Globus pallidus (tissue), 1 donor: ENCODE data around the gene ZNF554.

Experiments
- DNase-seq: peaks from one replicate; pipeline ENCODE4 v3.0.0-alpha.2; 2015; ENCODE audit warnings: low spot score

The ZNF554 gene

DNA sequence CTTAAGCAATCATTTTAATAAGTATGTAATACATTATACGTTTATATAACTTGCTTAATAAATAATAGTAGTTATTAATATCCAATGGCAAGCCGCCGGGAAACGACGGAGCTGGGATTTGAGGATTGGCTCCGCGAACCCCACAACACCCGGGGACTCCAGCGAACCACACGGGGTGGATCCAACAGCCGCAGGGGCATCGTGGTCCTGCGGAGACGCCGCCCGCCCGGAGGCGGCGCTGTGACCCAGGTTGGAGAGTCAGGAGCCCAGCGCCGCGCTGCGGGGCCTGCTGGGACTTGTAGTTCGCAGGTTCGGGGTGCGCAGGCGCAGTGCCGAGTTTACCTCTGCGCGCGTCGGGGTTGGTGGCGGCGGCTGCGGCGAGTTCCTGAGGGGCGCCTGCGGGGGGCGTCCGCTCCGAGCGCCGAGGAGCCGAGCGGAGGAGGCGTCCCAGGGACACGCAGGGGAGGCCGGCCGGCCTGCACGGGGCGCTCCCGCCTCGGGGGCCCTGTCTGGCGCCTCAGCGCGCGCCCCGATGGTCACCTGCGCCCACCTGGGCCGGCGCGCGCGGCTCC is at the start of gene ZNF554:
Gene ZNF554, plus strand, starts transcription at position 329 of the 572 bp plus-strand sequence. Its CDS starts 204 bp downstream, at position 533.
- peak; percentile 91 for DNase-seq

- DNase-seq, result peak; percentile 51
These were observed 49.3 kb upstream of the ZNF554 start for GRCh38 chr19:2770055-2771013.

GRCh38 chr19:2771786-2772674 is 47.6 kb upstream of the ZNF554 start:
- DNase-seq, result no peak

DNA sequence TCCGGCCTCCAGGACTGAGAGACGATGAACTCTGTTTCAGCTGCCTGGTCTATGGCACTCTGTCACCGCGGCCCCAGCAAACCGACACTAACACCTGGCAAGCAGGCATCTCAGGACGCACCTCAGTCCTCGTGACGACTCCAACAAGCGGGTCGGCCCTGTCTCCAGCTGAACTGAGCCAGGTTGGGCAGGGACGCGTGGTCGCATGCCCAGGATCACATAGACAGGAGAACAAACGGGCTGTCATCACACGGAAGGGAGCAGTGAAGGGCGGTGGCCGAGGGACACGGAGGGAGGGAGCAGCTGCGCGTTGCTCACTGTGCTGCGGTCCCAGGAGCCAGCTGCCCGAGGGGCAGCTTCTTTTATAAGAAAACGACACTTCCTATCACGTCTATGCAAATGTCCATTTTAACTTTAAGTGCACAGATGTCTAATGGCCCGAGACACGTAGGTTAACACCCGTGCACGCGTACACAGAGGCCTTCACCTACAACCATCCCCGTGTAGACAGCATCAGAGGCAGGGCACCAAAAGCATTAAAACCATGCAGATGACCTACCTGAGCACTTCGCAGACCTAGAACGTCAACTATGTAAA is 45.5 kb upstream of the ZNF554 start:
- no peak for DNase-seq

- DNase-seq, result peak; percentile 45
These were observed 44.6 kb upstream of the ZNF554 start for GRCh38 chr19:2774953-2775555.

GRCh38 chr19:2775556-2776430 is 43.9 kb upstream of the ZNF554 start:
- DNase-seq, result peak; percentile 36

DNA sequence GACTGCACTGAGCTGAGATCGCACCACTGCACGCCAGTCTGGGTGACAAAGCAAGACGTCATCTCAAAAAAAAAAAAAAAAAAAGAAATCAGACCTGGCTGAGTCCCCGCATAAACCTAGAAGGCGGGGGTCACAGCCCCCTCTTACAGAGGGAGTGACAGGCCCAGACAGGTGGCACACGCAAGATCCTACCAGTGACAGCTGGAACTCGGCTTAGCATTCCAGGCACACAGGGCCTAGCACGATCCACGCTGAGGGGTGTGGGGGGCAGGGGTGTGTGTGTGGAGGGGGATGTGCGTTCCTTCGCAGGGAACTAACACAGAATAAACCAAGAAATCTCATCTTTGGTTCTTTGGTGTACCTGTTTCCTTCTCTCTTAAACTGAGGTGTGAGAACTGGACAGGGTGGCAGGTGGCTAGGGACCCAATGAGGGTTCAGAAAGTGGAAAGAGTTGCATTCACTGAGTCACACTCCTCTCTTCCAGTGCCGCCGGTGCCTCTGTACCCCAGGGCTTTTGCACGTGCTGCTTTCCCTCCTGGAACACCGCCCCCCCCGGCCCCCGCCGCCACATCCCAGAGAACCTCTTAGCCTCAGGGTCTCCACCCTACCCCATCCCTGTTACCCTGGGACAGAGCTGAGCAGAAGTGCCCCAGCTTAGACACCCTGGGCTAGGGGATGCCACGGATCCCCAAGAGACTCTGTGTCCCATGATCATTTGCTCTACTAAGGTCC is 41.5 kb upstream of the ZNF554 start:
- DNase-seq, result peak; percentile 17

DNA sequence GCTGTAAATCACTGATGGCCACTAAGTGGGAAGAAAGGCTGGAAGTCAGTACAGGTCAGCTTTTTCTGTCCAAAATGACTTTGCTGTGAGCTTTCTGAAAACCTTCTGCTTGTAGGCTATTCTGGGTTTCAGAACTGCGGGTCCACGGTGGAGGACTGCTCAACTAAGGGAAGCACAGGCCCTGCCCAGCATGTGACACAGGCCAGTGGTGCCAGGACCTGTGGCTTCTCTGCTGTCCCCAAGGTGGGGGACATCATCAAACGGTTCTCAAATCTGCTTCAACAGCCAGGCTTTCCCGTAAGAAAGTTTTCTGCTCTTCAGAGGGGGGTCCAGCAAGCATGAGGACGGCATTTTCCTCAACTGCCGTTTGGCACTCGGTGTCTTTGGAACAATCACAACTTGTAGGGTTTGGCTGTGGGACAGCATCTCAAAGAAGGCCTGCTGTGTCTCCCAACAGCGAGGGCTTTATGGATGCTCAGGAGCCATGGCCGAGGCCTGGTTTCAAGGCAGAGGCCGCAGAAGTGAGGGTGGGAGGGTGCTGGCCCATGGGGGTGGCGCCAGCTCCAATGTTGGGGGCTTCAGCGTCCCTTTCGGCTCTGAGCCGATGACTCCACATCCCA is 40.4 kb upstream of the ZNF554 start:
- peak; percentile 82 for DNase-seq

DNA sequence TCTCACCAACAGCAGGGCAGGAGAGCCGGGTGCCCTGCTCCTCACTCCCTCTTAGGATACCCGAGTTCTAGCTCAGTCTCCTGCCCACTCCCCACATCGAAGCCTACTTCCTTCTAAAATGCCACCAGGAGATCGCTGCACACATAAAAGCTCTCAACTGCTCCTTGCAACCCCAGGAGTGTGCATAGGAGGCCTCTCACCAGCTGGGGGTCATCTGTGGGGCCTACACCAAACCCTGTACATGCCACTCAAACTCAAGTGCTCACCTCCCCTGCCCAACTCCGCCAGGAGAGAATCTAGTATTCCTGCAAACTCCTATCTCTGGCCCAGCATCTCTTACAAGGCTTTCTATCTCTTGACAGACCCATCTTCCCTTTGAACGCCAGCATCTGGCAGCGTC is 39.4 kb upstream of the ZNF554 start:
- no peak for DNase-seq

GRCh38 chr19:2782329-2782935 is 37.2 kb upstream of the ZNF554 start:
- DNase-seq, result no peak

DNA sequence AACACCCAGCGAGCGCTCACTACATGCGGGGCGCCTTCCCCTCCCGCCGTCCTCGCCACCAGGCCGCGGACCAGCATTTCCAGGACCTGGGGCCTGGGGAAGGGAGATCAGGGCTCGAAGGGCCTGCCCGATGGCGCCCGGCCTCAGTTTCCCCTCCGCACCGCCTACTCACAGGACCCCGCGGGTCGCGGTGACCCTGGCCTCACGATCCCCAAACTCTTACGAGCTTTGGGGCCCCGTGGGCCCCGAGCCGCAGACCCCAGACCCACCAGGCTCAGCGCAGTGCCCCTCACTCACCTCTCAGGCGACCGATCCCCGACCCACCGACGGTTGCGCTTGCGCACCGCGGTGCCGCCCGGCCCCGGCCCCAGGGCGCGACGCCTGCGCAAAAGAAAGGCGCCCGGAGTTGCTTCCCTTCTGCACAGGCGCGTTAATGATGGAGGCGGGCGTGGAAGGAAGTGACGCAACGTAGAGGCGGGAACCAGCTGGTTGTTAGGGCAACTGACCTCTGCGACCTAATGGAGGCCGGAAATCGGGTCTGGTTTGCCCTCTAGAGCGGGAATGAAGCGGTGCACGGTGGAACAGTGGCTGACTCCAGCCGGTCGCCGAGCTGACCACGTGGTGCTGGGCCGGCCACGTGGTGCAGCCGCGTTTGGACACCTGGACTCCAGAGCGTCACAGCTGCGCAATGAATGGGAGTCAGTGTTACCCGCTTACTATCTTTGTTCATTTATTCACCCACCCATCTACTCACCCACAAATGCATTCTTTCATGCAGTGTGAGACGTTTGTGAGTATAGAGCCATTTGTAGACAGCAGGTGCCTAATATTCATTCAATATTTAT is 36.5 kb upstream of the ZNF554 start, which contains the start of gene SGTA:
Gene SGTA, minus strand, starts transcription at position 338 of the 845 bp plus-strand sequence. CDS start 14,205 bp downstream, outside the sequence.
- peak; percentile 99 for DNase-seq

- DNase-seq, result no peak
These were observed 35.9 kb upstream of the ZNF554 start for GRCh38 chr19:2783781-2784145.

DNA sequence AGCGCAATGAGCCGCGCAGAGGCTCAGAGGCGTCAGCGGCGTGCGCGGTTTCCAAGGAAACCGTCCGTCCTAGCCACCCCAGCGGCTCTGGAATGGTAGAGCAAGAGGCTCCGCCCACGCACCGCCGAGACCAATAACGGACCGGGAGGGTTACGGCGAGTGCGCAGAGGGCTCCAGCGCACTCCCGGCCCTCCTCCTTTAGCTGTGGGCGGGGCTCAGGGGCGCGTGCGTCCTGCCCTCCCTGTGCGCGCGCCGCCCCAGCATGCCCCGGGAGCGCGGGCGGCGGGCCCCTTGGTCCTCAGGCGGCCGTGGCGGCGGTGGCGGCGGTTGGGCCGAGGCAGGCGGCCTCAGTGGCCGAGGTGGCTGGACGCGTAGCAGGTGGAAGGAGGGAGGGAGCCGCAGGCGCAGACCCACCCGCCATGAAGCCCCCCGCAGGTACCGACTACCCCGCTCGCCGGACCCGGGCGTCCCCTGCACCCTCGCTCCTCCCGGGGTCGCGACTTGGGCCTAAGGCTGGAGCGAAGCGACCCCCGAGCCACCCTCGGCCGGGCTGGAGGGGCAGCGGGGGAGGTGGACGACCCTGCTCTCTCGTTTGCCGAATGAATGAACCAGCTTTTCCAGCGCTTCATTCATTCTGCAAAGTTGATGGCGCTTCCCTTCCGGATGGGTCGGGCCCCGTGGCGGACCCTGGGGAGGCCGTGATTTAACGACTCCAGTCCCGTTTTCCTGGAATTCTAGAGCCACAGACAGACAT is 34.2 kb upstream of the ZNF554 start, which contains the start of gene THOP1:
Gene THOP1, plus strand, starts transcription at position 260 of the 754 bp plus-strand sequence. Its CDS starts 160 bp downstream, at position 420.
- peak; percentile 98 for DNase-seq

DNA sequence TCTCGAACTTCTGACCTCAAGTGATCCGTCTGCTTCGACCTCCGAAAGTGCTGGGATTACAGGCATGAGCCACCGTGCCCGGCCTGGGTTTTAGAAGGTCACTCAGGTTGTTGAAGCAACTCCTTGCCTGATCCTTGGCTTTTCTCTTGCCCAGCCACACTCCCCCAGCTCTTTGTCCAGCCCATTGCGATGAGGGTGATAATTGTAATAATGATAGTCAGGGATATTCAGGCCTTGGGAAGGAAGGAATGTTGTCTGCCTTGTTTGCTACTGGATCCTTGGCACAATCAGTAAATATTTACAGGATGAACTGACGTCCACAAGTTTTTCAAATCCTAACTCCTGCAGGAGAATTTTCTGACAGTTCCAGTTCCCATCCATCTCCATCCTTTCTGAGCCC is 32.6 kb upstream of the ZNF554 start:
- no peak for DNase-seq

GRCh38 chr19:2788237-2788636 is 31.4 kb upstream of the ZNF554 start:
- DNase-seq, result no peak

DNA sequence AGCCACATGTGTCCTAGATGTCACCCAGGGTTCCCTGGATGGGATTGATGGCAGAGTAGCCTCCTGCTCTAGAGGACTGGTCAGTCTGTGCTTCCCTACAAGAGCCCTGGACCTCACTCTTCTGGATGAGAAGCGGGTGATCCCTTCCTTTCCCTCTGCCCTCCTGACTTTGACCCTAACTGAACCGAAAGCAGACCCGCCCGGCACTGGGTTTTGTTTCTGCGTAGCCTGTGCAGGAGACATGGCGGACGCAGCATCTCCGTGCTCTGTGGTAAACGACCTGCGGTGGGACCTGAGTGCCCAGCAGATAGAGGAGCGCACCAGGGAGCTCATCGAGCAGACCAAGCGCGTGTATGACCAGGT is 29.5 kb upstream of the ZNF554 start:
- no peak for DNase-seq
